GM23338 (cell line): ENCODE measurements around the gene RNF217.

Source experiments
- CREB1 ChIP-seq: fragments of 250-450 bp; sonication (Bioruptor Pico); IDR thresholded peaks from 2 replicates; pipeline ENCODE4 v1.5.0; 2020; ENCODE audit warnings: low read depth, mild to moderate bottlenecking, moderate library complexity
- CTCF ChIP-seq, 2 experiments: fragments of 200-600 bp in 1 of 2; sonication (generic) in 1 of 2; conservative IDR thresholded peaks; 2 replicates each; pipeline versions ENCODE4 v1.5.1 to v1.6.1; 2016 to 2017; ENCODE audit warnings: antibody characterized with exemption in 2 of 2, low read depth in 2 of 2, mild to moderate bottlenecking in 2 of 2, moderate library complexity in 1 of 2
- ETS1 ChIP-seq: IDR thresholded peaks from 2 replicates; pipeline ENCODE4 v1.6.1; 2016; ENCODE audit warnings: antibody characterized with exemption
- EZH2 ChIP-seq: fragments of 200-600 bp; sonication (generic); IDR thresholded peaks from one replicate; pipeline ENCODE4 v1.8.0; 2017; ENCODE audit warnings: antibody characterized with exemption, mild to moderate bottlenecking, low read depth; ENCODE audit not compliant: unreplicated experiment
- EZH2phosphoT487 ChIP-seq: fragments of 200-600 bp; sonication (generic); IDR thresholded peaks from one replicate; pipeline ENCODE4 v1.8.1; 2018; ENCODE audit warnings: antibody characterized with exemption; ENCODE audit not compliant: unreplicated experiment
- JUNB ChIP-seq: IDR thresholded peaks from one replicate; pipeline ENCODE4 v1.6.1; 2016; ENCODE audit warnings: antibody characterized with exemption; ENCODE audit not compliant: unreplicated experiment
- POLR2AphosphoS5 ChIP-seq: IDR thresholded peaks from 2 replicates; pipeline ENCODE4 v1.6.1; 2016; ENCODE audit warnings: antibody characterized with exemption, low read depth
- REST ChIP-seq: IDR thresholded peaks from one replicate; pipeline ENCODE4 v1.6.1; 2018; ENCODE audit warnings: antibody characterized with exemption; ENCODE audit not compliant: unreplicated experiment

- TF ChIP-seq CTCF (conservative IDR thresholded peaks at IDR 0.05; ENCODE audit: low read depth in 2 of 2) = no peak
- no peak for TF ChIP-seq EZH2
- TF ChIP-seq EZH2phosphoT487 = no peak
- TF ChIP-seq POLR2AphosphoS5 = no peak
- TF ChIP-seq REST = no peak
- TF ChIP-seq CREB1 (CRISPR knock-in tag) = no peak
- no peak for TF ChIP-seq JUNB
- no peak for TF ChIP-seq ETS1
Observed at GRCh38 chr6:125030969-125031368, 68.7 kb downstream of the RNF217 start.
